Testis (tissue), 3 donors: Measurements from ENCODE around the gene RFX6. TPM values are rescaled to one million over a fixed set of nuclear protein-coding genes. Genes with fewer than 3 reads are reported as not detected.

Source experiments
- DNase-seq: peaks from one replicate; pipeline ENCODE4 v3.0.0-alpha.2; 2019
- H3K27ac ChIP-seq, 2 donors: fragments of 200-600 bp; sonication (generic); one replicate each; pipeline ENCODE4 v1.5.1; 2019
- H3K27me3 ChIP-seq: fragments of 200-600 bp; sonication (generic); one replicate; pipeline ENCODE4 v1.5.1; 2019
- H3K36me3 ChIP-seq: fragments of 200-600 bp; sonication (generic); one replicate; pipeline ENCODE4 v1.5.1; 2017; ENCODE audit warnings: low read depth; ENCODE audit errors: missing control alignments
- H3K4me1 ChIP-seq: fragments of 200-600 bp; sonication (generic); one replicate; pipeline ENCODE4 v1.5.1; 2019
- H3K4me3 ChIP-seq, 2 donors: fragments of 200-600 bp; sonication (generic); one replicate each; pipeline ENCODE4 v1.5.1; 2017 to 2019
- H3K9me3 ChIP-seq: fragments of 200-600 bp; sonication (generic); one replicate; pipeline ENCODE4 v1.5.1; 2017
- POLR2A ChIP-seq: fragments of 450-650 bp; IDR thresholded peaks from one replicate; pipeline ENCODE4 v1.6.1; 2017; ENCODE audit warnings: antibody characterized with exemption, mild to moderate bottlenecking, moderate library complexity
- WGBS, 2 donors: methylation state at CpG; one replicate each; pipeline ENCODE4 v1.1.5; 2018; 5-methylcytosine and 5-hydroxymethylcytosine counted together
- intact Hi-C: fragments of 100-400 bp; cut with DNase I; formaldehyde crosslinking; loops from one replicate; pipeline ENCODE4 v1.15.1; 2023; ENCODE audit warnings: low total_unique reads
- polyA plus RNA-seq: library from polyadenylated mRNA; stranded (reverse); fragments of 350-450 nt; fragmentation: Illumina TruSeq; extraction: RNeasy Lipid Tissue Mini Kit (QIAGEN cat#74804); gene quantifications from one replicate; pipeline ENCODE4 v1.2.3, GENCODE V29; 2014; ENCODE audit warnings: low read depth, low replicate concordance; ENCODE audit not compliant: insufficient read depth
- total RNA-seq, 2 donors: library from RNA; depleted of rRNA; stranded (reverse); fragments of >200 nt; gene quantifications; one replicate each; pipeline ENCODE4 v1.2.3, GENCODE V29; 2016
- TF ChIP-seq, protein P1 (sequence below), 3 experiments: fragments of 450-650 bp in 2 of 3; fragments of 200-600 bp in 1 of 3; sonication (generic) in 1 of 3; IDR thresholded peaks; one replicate each; pipeline ENCODE4 v1.5.1; 2016 to 2019; ENCODE audit warnings: antibody characterized with exemption in 3 of 3, mild to moderate bottlenecking in 2 of 3, moderate library complexity in 1 of 3

RFX6 gene
- total and polyA plus RNA-seq, 3 donors from 2014 or later, result 0.93 to 0.99 (median 0.94) TPM

- WGBS, 2 donors, result 83 to 88% methylated on average over 7 of the region's 7 CpGs
- Histone ChIP-seq H3K4me1 (no peaks in the 10 kb centered on the region), H3K36me3 (no peaks in the 10 kb centered on the region), H3K4me3 (no peak overlapping the region), H3K9me3 (no peaks in the 10 kb centered on the region), H3K27me3 (no peaks in the 10 kb centered on the region), H3K27ac (no peak overlapping the region)
- no peak for DNase-seq
- intact Hi-C loops, result no loop called here
- no peak for TF ChIP-seq POLR2A
- TF ChIP-seq, protein P1, sequence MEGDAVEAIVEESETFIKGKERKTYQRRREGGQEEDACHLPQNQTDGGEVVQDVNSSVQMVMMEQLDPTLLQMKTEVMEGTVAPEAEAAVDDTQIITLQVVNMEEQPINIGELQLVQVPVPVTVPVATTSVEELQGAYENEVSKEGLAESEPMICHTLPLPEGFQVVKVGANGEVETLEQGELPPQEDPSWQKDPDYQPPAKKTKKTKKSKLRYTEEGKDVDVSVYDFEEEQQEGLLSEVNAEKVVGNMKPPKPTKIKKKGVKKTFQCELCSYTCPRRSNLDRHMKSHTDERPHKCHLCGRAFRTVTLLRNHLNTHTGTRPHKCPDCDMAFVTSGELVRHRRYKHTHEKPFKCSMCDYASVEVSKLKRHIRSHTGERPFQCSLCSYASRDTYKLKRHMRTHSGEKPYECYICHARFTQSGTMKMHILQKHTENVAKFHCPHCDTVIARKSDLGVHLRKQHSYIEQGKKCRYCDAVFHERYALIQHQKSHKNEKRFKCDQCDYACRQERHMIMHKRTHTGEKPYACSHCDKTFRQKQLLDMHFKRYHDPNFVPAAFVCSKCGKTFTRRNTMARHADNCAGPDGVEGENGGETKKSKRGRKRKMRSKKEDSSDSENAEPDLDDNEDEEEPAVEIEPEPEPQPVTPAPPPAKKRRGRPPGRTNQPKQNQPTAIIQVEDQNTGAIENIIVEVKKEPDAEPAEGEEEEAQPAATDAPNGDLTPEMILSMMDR (IDR thresholded peaks at IDR 0.05), result no peak
These were observed 77.9 kb downstream of the RFX6 start for GRCh38 chr6:116954938-116955337.

DNA sequence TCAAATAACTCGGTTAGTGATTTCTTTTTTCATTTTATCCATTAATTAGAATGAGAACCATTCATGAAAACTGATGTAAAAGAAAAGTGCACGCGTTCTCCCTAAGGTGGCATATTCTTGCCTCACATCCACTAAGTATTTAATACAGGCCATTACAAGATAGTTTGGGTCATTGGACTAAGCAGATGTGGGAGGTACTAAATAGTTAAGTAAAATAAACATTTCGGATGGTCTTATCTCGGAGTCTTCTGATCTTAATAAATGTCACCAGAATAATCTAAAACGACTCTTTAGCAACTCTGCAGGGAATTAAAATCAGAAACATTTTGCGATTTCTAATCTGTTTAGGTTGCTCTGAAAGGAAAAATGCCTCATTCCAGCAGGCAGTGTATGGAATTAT, 78.7 kb downstream of the RFX6 start:
- Histone ChIP-seq H3K27me3 (no peaks in the 10 kb centered on the region), H3K9me3 (no peaks in the 10 kb centered on the region), H3K4me1 (no peaks in the 10 kb centered on the region), H3K4me3 (no peak overlapping the region), H3K36me3 (no peaks in the 10 kb centered on the region), H3K27ac (no peak overlapping the region)
- intact Hi-C loops, result no loop called here
- DNase-seq, result no peak
- WGBS, 2 donors, result 52 to 57% methylated on average over 7 of the region's 7 CpGs
- TF ChIP-seq, protein P1 (IDR thresholded peaks at IDR 0.05), result no peak
- no peak for TF ChIP-seq POLR2A

DNA sequence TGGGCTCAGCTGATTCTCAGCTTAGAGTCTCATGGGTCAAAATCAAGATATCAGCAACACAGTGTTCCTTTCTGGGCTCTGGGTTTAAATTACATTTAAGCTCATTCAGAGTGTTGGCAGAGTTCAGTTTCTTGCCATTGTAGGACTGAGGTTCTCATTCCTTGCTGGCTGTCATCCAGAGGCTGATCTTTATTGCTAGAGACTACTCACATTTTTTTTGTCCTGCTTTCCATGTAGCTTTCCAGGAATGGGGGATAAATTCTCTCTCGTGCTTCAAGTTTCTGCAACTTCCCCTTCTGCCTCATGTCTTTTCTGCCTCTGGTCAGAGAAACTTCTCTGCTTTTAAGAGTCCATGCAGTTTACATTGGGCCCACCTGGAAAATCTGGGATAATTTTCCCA, 86.9 kb downstream of the RFX6 start:
- intact Hi-C loops, result no loop called here
- DNase-seq, result no peak

GRCh38 chr6:116966675-116967576, 89.9 kb downstream of the RFX6 start:
- Histone ChIP-seq H3K4me1 (no peaks in the 10 kb centered on the region), H3K36me3 (no peaks in the 10 kb centered on the region), H3K27ac (no peak overlapping the region), H3K27me3 (no peaks in the 10 kb centered on the region), H3K4me3 (no peak overlapping the region), H3K9me3 (no peaks in the 10 kb centered on the region)
- WGBS, 2 donors, result 81 to 83% methylated on average over 6 of the region's 6 CpGs
- no peak for DNase-seq
- no peak for TF ChIP-seq POLR2A
- intact Hi-C loops, result no loop called here

More for the DNA sequence above, 86.9 kb downstream of the RFX6 start:
- 59 to 75% methylated on average over 1 of the region's 1 CpG for whole genome bisulfite sequencing, 2 donors
- no peaks in the 10 kb centered on the region for H3K36me3 ChIP-seq
- H3K9me3 ChIP-seq, result no peaks in the 10 kb centered on the region
- no peaks in the 10 kb centered on the region for H3K27me3 ChIP-seq
- H3K27ac ChIP-seq, result no peak overlapping the region
- H3K4me3 ChIP-seq, result no peak overlapping the region
- H3K4me1 ChIP-seq, result no peaks in the 10 kb centered on the region
- no peak for TF ChIP-seq POLR2A
- TF ChIP-seq, protein P1 (IDR thresholded peaks at IDR 0.05), result no peak

DNA sequence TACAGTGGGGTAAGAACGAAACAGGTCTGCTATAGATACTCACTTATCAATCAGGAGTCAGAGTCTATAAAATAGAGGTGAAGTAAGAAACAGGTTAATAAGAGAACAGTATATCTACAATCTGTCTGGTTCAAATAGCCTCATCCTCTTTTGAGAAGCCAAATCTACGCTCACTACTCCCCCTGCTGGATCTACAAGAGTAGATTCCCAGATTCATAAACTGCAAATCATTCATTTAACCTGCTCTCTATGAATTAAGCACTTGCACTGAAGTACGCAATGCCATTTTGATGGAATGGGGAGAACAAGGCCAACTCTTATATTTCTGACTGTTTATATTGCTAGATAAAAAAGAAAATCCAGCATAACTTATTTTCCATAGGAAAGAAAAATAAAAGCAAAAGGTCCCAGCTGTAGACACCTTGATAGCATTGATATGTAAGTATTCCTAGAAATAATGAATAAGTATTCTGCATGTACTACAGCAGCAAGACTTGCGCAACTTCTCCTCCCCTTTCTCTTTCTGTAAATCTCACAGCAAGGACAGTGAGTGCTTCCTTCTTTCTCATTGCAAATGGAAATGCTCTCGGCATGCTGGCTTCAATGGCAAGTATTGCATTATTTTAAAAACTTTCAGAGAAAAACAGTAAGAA, 92.3 kb downstream of the RFX6 start:
- TF ChIP-seq POLR2A, result no peak
- TF ChIP-seq, protein P1 (IDR thresholded peaks at IDR 0.05), result peak in 2 of 3 experiments; percentile 34 to 54
- intact Hi-C loops, result no loop called here
- Histone ChIP-seq H3K27ac (no peak overlapping the region), H3K4me1 (no peaks in the 10 kb centered on the region), H3K9me3 (no peaks in the 10 kb centered on the region), H3K27me3 (no peaks in the 10 kb centered on the region), H3K4me3 (no peak overlapping the region), H3K36me3 (no peaks in the 10 kb centered on the region)
- 44 to 45% methylated on average over 5 of the region's 5 CpGs for WGBS, 2 donors
- peak; percentile 21 for DNase-seq
